ENCODE measurements around the gene NRXN2.
A peak's percentile ranks its signal among the peaks of the same experiment; 100 is the strongest.

Gene NRXN2

DNA sequence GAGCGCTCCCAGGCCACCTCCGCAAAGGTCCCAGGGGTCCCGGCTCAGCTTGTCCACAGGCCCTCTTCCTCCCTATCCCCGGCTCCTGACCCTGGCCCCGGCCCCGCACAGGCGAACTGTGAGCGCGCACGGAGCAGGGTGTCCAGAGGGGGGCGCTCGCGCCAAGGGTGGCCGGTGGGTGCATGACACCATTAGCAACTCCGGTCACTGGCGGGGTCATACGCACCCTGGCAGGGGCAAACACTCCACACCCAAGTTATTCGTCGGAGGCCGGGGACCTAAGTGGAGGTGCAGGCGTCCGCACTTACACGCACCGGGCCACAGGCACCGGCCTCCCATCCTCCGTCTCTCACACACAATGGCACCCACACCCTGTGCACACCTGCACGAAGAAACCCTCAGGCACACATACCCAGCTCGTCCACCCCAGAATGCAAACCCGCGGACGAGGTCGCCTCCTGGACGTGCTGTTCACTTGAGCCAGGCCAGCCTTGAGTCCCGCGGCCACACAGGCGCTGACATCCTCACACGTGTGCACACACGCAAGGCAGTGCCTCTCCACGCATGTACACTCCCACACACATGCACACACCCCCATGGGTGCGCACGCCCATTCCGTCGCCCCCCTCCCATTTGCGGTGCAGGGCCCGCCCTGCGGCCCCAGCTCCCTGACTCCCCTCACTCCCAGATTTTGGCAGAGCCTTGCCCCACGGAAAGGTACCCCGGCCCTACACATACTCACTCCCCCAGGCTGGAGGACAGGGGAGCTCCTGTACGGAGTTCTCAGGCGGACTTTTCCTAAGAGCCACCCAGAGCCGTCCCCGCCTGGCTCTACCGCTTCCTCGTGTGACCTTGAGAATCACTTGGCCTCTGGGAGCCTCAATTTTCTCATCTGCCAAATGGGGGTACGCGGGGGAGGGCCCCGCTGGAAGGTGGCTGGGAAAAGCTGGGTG lies 20.9 kb upstream of the NRXN2 start, which contains the start of gene RASGRP2:
TSS of gene RASGRP2 (minus strand) at position 552 of the 953 bp plus-strand sequence. CDS start 1,276 bp downstream, outside the sequence.
- DNase-seq (ENCODE audit: low spot score), result peak; percentile 91

- DNase-seq (ENCODE audit: low spot score), result peak; percentile 68
Measured at GRCh38 chr11:64742889-64743590, 20.0 kb upstream of the NRXN2 start.

- DNase-seq (ENCODE audit: low spot score), result no peak
Measured at GRCh38 chr11:64742087-64742888, 19.3 kb upstream of the NRXN2 start.

DNA sequence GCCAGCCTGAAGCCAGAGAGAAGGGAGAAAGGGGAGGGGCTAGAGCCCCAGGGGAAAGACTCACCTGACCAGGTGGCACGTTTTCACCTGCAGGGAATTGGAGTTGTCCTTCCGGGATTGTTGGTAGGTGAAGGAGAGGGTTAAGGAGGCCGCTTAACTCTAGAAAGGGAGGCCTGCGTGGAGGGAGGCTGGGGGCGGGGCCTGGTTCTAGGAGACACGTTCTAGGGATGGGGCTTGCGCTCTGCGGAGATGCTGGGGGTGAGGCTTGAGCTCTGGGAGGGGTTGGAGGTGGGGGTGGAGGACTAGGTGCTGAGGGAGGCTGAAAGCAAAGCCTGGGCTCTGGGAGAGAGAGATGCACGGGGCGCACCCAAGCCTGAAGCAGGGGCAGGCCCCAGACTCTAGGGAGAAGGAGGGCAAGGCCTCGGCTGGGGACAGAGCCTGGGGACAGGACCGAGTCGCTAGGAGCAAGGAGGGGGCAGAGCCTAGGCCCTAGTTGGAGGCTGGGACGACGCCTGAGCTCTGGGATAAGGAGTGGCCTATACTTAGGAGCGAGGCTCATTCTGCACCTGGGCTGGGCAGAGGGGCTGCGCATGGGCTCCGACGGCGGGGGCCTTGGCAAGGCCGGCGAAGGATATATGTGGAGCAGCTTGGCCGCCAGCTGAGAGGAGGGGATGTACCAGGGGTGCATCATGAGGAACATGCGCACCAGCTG lies 18.5 kb upstream of the NRXN2 start:
- no peak for DNase-seq (ENCODE audit: low spot score)

GRCh38 chr11:64739871-64740270 lies 16.9 kb upstream of the NRXN2 start:
- no peak for DNase-seq (ENCODE audit: low spot score)

- DNase-seq (ENCODE audit: low spot score), result no peak
Measured at GRCh38 chr11:64736654-64737053, 13.7 kb upstream of the NRXN2 start.

- DNase-seq (ENCODE audit: low spot score), result no peak
Measured at GRCh38 chr11:64735725-64736259, 12.8 kb upstream of the NRXN2 start.

GRCh38 chr11:64734811-64735724 lies 12.1 kb upstream of the NRXN2 start:
- DNase-seq (ENCODE audit: low spot score), result no peak

GRCh38 chr11:64731601-64732000 lies 8.6 kb upstream of the NRXN2 start:
- no peak for DNase-seq (ENCODE audit: low spot score)

DNA sequence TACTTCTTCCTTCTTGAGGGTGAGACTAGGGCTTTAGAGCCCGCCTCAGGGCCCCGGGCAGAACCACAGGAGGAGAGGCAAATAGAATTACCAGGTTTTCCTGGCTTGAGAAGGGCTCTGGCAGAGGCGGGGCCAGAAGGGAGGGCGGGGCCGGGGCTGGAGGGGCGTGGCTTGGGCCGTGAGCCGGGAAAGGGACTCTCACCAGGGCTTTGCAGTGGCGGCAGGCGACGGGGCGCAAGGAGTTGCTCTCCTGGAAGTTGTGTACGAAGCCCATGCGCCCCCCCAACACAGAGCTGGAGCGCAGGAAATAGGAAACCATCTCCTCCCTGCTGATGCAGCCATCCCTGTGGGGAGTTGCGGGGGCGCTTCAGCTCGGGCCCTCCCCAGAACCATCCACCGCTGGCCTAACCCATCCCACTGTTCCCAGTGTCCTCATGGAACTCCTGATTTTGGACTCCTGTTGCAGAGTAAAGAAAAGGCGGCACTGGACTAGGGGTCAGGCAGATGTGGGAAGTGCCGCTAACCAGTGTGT lies 6.9 kb upstream of the NRXN2 start:
- DNase-seq (ENCODE audit: low spot score), result no peak

GRCh38 chr11:64728757-64729365 lies 5.9 kb upstream of the NRXN2 start:
- DNase-seq (ENCODE audit: low spot score), result no peak

DNA sequence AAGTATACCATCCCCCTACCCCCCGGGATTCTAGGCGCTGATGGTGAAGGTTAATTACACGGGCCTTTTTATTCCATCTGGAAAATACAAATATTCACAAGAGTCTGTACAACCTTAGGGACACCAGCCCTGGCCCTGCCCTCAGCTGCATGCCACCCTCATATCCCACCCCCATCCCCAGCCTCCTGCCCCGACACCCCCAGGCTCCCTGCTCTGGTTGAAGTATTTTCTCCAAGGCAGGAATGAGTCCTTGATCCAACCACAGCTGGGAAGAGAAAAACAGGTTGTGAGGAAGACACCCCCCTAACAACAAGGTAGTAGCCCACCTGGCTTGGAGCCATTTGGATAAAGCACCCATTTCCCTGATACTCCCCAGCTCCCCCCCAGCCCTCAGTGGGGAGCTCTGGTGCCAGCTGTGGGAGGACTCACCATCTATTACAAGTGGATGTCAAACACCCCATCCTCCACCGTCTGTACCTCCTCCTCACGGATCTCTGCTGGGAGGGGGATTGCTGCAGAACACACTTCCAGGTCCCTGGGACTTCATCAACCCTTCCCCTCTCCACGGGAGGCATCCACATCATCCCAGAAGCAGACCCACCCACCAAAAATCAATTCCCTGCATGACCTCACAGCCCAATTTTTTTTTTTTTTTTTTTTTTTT lies 4.0 kb upstream of the NRXN2 start:
- no peak for DNase-seq (ENCODE audit: low spot score)

DNA sequence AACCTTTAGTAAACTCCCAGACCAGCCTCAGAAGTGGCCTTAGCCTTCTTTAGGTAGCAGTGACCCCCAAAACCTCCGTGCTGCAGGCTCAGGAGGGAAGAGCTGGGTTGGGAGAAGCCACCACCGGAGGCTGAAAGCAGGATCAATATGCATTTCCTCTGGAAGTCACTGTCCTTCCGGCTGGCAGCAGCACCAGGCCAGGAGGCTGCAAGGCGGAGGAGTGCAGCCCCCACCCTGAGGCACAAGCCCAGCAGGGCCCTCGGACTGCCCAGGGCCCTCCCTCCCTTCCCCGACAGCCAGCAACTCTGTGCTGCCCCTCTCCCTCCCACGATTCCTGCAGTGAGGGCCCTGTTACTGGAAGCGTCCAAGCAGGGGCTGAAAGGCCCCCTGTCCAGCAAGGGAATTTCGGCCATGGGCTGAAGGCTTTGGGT lies 3.2 kb upstream of the NRXN2 start:
- DNase-seq (ENCODE audit: low spot score), result no peak

- no peak for DNase-seq (ENCODE audit: low spot score)
Measured at GRCh38 chr11:64724863-64725532, 2.0 kb upstream of the NRXN2 start.

- DNase-seq (ENCODE audit: low spot score), result peak; percentile 34
Measured at GRCh38 chr11:64723907-64724862, 1.2 kb upstream of the NRXN2 start.

GRCh38 chr11:64722141-64723065 lies 594 bp downstream of the NRXN2 start:
- no peak for DNase-seq (ENCODE audit: low spot score)
